Cardiac ventricle fibroblast (primary cell): ENCODE data around the gene PHLDB1. TPM values are rescaled to one million over a fixed set of nuclear protein-coding genes. Genes with fewer than 3 reads are reported as not detected.

Experiments
- total RNA-seq: library from RNA; depleted of rRNA; stranded (reverse); fragments of >200 nt; gene quantifications from 2 replicates; pipeline ENCODE4 v1.2.3, GENCODE V29; 2015

PHLDB1 gene
- 108 and 144 TPM in 2 replicates for total RNA-seq

GRCh38 chr11:118607401-118608359 lies at the start of gene PHLDB1:
Gene PHLDB1 (plus strand): TSS chr11:118607615. CDS start chr11:118613837, 6,222 bp downstream.

DNA sequence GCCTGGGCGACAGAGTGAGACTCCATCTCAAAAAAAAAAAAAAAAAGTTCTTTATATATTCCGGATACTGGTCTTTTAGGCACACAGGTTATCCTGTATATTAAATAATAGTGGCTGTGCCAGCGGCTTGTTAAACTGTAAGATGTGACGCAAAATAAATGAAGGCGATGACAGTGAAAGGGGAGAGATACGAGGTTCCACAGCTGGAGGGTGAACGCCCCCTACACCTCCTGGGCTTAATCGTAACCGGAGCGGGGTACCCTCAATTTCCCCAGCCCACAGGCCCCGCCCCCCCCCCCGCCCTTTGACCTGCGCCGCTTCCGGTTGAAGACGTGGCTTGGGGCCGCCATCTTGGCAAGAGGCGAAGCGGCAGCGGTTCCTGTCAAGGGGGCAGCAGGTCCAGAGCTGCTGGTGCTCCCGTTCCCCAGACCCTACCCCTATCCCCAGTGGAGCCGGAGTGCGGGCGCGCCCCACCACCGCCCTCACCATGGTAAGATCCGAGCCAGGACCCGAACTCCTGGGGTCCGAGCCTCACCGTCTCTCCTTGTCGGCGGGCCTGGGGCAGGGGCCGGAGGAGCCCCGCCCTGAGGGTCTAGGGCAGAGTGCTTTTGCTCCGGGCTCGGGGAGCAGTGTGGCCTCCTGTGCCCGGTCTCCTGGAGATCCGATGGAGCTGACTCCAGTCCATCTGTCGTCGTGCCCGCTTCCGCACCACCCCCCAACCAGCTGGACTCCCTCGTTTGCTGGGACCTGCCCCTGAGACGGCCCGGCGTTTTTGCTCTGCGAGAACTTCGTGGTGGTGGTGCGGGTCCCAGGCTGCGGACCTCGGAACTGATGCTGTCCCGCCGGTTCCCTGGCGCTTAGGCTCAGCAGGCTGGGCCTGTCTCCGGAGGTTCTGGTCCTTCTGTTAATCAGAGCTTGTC lies 35.1 kb upstream of the PHLDB1 start, which contains the start of gene ARCN1:
TSS of gene ARCN1 (plus strand) at position 349 of the 920 bp plus-strand sequence. CDS start at position 488, 139 bp downstream.

DNA sequence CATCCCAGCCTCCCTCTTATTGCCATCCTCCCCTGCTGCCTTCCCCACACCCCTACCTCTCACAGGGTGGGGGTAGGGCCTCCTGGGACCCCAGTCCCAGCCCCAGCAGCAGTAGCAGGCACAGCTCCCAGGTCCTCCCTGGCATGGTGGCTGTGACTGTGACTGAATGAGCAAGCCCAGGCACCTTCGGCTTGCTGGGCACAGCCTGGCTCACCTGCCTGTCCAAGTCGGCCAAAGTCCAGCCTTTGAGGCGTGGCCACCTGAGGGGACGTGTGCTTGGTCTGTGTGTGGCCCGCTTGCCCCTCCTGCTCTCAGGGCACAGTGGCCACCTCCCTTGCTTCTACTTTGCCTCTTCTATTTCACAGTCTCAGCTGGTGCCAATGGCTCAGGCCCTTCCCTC lies 72.1 kb downstream of the PHLDB1 start, which contains the start of gene TREH:
TSS of gene TREH (minus strand) at position 168 of the 400 bp plus-strand sequence. CDS start at position 145, 23 bp downstream.

Other genes with a start within 250 kb of the PHLDB1 start
- 30.8 and 32.3 TPM in 2 replicates for gene UBE4A, start 248.0 kb upstream of the PHLDB1 start, total RNA-seq
- 27.5 and 29.8 TPM in 2 replicates for gene ATP5MG, start 206.0 kb upstream of the PHLDB1 start, total RNA-seq
- gene KMT2A, start 171.1 kb upstream of the PHLDB1 start, total RNA-seq: 28.0 and 33.8 TPM in 2 replicates
- 0.20 TPM in 1 of 2 replicates, not detected in the other for gene TTC36, start 80.1 kb upstream of the PHLDB1 start, total RNA-seq
- gene TMEM25, start 76.4 kb upstream of the PHLDB1 start, total RNA-seq: 6.0 and 15.4 TPM in 2 replicates
- 17.4 and 23.0 TPM in 2 replicates for gene IFT46, start 41.7 kb upstream of the PHLDB1 start, total RNA-seq
- gene ARCN1, start 35.2 kb upstream of the PHLDB1 start, total RNA-seq: 115 and 140 TPM in 2 replicates
- not detected in 2 replicates for gene TREH, start 72.0 kb downstream of the PHLDB1 start, total RNA-seq
- 71.2 and 82.4 TPM in 2 replicates for gene DDX6, start 183.5 kb downstream of the PHLDB1 start, total RNA-seq